ENCODE measurements around the gene ARL6IP5.

ARL6IP5 gene

GRCh38 chr3:69084326-69085167, at the start of gene ARL6IP5:
ARL6IP5 (plus strand) TSS chr3:69084937; CDS start chr3:69085048, 111 bp downstream.
- peak; percentile 71 to 84 for DNase-seq (ENCODE audit: extremely low read depth in 1 of 2, low read depth in 1 of 2)

GRCh38 chr3:69044608-69045007, 40.1 kb upstream of the ARL6IP5 start:
- DNase-seq (ENCODE audit: extremely low read depth in 1 of 2, low read depth in 1 of 2) = no peak

GRCh38 chr3:69048990-69049389, 35.7 kb upstream of the ARL6IP5 start:
- DNase-seq (ENCODE audit: extremely low read depth in 1 of 2, low read depth in 1 of 2) = no peak

GRCh38 chr3:69051756-69052471, 32.8 kb upstream of the ARL6IP5 start, which contains the start of gene TMF1:
TMF1 (minus strand) TSS chr3:69052333; CDS start chr3:69052086, 247 bp downstream.
- peak; percentile 97 for DNase-seq (ENCODE audit: extremely low read depth in 1 of 2, low read depth in 1 of 2)

- no peak for DNase-seq (ENCODE audit: extremely low read depth in 1 of 2, low read depth in 1 of 2)
Measured at GRCh38 chr3:69052472-69052898, 32.3 kb upstream of the ARL6IP5 start.

GRCh38 chr3:69058180-69058946, 26.4 kb upstream of the ARL6IP5 start:
- DNase-seq (ENCODE audit: extremely low read depth in 1 of 2, low read depth in 1 of 2) = no peak

- DNase-seq (ENCODE audit: extremely low read depth in 1 of 2, low read depth in 1 of 2) = no peak
Measured at GRCh38 chr3:69058947-69059224, 25.9 kb upstream of the ARL6IP5 start.

GRCh38 chr3:69059688-69060087, 25.0 kb upstream of the ARL6IP5 start:
- DNase-seq (ENCODE audit: extremely low read depth in 1 of 2, low read depth in 1 of 2) = no peak

GRCh38 chr3:69063636-69064035, 21.1 kb upstream of the ARL6IP5 start:
- DNase-seq (ENCODE audit: extremely low read depth in 1 of 2, low read depth in 1 of 2) = no peak

- no peak for DNase-seq (ENCODE audit: extremely low read depth in 1 of 2, low read depth in 1 of 2)
Measured at GRCh38 chr3:69065318-69065964, 19.3 kb upstream of the ARL6IP5 start.

GRCh38 chr3:69066121-69066520, 18.6 kb upstream of the ARL6IP5 start:
- no peak for DNase-seq (ENCODE audit: extremely low read depth in 1 of 2, low read depth in 1 of 2)

GRCh38 chr3:69072928-69073327, 11.8 kb upstream of the ARL6IP5 start:
- no peak for DNase-seq (ENCODE audit: extremely low read depth in 1 of 2, low read depth in 1 of 2)

GRCh38 chr3:69079269-69080159, 5.2 kb upstream of the ARL6IP5 start:
- no peak for DNase-seq (ENCODE audit: extremely low read depth in 1 of 2, low read depth in 1 of 2)

- peak; percentile 78 to 89 for DNase-seq (ENCODE audit: extremely low read depth in 1 of 2, low read depth in 1 of 2)
Measured at GRCh38 chr3:69080233-69080920, 4.4 kb upstream of the ARL6IP5 start, which contains the start of gene UBA3. UBA3 (minus strand) TSS chr3:69080365; CDS start chr3:69080353, 12 bp downstream.

- no peak for DNase-seq (ENCODE audit: extremely low read depth in 1 of 2, low read depth in 1 of 2)
Measured at GRCh38 chr3:69081583-69082262, 3.0 kb upstream of the ARL6IP5 start.

GRCh38 chr3:69082361-69082760, 2.4 kb upstream of the ARL6IP5 start:
- no peak for DNase-seq (ENCODE audit: extremely low read depth in 1 of 2, low read depth in 1 of 2)

- peak; percentile 28 to 34 for DNase-seq (ENCODE audit: extremely low read depth in 1 of 2, low read depth in 1 of 2)
Measured at GRCh38 chr3:69082805-69083204, 1.9 kb upstream of the ARL6IP5 start.

- DNase-seq (ENCODE audit: extremely low read depth in 1 of 2, low read depth in 1 of 2) = no peak
Measured at GRCh38 chr3:69085168-69085832, 563 bp downstream of the ARL6IP5 start.
